Left ventricle myocardium inferior (tissue), 1 donor: ENCODE results near the gene TUBD1. TPM values are rescaled to one million over a fixed set of nuclear protein-coding genes. Genes with fewer than 3 reads are reported as not detected.
"Not testable (repeated sequence)": the region's sequence is repeated elsewhere in the genome, so short reads cannot be mapped to it uniquely, and the experiment has no call there.

Experiments used
- DNase-seq: peaks from one replicate; pipeline ENCODE4 v3.0.0-alpha.2; 2020
- H3K27ac ChIP-seq: fragments of 200-600 bp; replicated peaks from 2 replicates; pipeline ENCODE4 v1.8.0; 2021
- H3K27me3 ChIP-seq: fragments of 200-600 bp; 2 replicates; pipeline ENCODE4 v1.8.0; 2021; ENCODE audit warnings: low read depth
- H3K36me3 ChIP-seq: fragments of 200-600 bp; 2 replicates; pipeline ENCODE4 v1.8.0; 2021
- H3K4me1 ChIP-seq: fragments of 200-600 bp; 2 replicates; pipeline ENCODE4 v1.8.0; 2021
- H3K4me3 ChIP-seq: fragments of 200-600 bp; 2 replicates; pipeline ENCODE4 v1.8.0; 2021; ENCODE audit warnings: mild to moderate bottlenecking, moderate library complexity
- H3K9me3 ChIP-seq: fragments of 200-600 bp; replicated peaks from 2 replicates; pipeline ENCODE4 v1.8.0; 2021
- intact Hi-C: fragments of 100-400 bp; cut with micrococcal nuclease; formaldehyde crosslinking; loops from one replicate; pipeline ENCODE4 v1.11.0; 2022
- total RNA-seq: library from RNA; stranded (reverse); fragmentation: NEBNext Ultra II Directional; extraction: Animal tissue kit (Norgen Biotek cat#: 25700); gene quantifications from one replicate; pipeline ENCODE4 v1.2.1, GENCODE V29; 2021
- TF ChIP-seq, protein P1 (sequence below): fragments of 200-600 bp; IDR thresholded peaks from 2 replicates; pipeline ENCODE4 v1.8.0; 2021; ENCODE audit warnings: antibody characterized with exemption, mild to moderate bottlenecking, borderline replicate concordance
- donor health status: DM: no; HTN: yes; CAD: no; lungs with severe emphysema.

TUBD1 gene
- total RNA-seq, 1 donor from 2014 or later: 7.8 TPM

DNA sequence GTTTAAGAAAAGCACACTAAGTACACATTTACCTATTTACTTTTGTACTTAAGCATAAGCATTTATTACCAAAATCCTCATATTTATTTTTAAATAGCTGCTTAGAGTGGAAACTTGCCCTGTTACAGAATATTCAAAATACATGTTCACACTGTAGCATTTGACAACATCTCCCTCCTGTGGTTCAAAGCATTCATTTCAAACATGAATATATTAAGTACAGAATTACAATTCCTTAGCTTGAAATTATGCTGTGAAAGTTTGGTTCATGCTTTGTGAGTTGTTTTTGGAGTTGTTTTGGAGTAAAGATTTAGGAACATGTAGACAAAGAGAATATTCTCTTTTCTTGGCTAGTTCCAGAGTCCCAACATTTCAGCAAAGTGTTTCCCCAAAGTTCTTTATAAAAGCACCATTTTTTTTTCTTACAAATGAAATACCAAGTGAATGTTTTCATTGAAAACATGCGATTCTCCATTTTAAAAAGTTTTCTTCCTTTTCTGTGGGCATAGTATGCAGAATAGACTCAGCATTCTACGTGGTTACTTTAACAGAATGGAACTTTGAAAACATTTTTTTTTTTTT is 33.2 kb downstream of the TUBD1 start:
- Histone ChIP-seq H3K27ac (no peak overlapping the region), H3K4me3 (no peak overlapping the region), H3K4me1 (no peaks in the 10 kb centered on the region), H3K27me3 (no peaks in the 10 kb centered on the region), H3K36me3 (peaks cover 33% of the 10 kb centered on the region), H3K9me3 (no peaks in the 10 kb centered on the region)
- TF ChIP-seq, protein P1, sequence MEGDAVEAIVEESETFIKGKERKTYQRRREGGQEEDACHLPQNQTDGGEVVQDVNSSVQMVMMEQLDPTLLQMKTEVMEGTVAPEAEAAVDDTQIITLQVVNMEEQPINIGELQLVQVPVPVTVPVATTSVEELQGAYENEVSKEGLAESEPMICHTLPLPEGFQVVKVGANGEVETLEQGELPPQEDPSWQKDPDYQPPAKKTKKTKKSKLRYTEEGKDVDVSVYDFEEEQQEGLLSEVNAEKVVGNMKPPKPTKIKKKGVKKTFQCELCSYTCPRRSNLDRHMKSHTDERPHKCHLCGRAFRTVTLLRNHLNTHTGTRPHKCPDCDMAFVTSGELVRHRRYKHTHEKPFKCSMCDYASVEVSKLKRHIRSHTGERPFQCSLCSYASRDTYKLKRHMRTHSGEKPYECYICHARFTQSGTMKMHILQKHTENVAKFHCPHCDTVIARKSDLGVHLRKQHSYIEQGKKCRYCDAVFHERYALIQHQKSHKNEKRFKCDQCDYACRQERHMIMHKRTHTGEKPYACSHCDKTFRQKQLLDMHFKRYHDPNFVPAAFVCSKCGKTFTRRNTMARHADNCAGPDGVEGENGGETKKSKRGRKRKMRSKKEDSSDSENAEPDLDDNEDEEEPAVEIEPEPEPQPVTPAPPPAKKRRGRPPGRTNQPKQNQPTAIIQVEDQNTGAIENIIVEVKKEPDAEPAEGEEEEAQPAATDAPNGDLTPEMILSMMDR: peak; percentile 55
- no peak for DNase-seq
- intact Hi-C loops: no loop called here

DNA sequence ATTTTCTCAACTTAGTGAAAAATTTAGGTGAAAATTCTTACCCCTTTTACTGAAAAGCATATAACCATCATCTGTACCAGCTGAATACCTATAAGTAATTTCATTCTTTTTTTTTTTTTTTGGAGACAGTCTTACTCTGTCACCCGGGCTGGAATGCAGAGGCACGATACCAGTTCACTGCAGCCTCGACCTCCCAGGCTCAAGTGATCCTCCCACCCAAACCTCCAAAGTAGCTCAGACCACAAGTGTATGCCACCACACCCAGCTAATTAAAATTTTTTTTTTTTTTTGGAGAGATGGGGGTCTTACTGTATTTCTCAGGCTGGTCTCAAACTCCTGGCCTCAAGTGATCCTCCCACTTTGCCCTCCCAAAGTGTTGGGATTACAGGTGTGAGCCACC is 33.8 kb downstream of the TUBD1 start:
- H3K4me1 ChIP-seq: no peaks in the 10 kb centered on the region
- H3K9me3 ChIP-seq: no peaks in the 10 kb centered on the region
- H3K36me3 ChIP-seq: peaks cover 29% of the 10 kb centered on the region
- no peak for DNase-seq
- H3K27ac ChIP-seq: no peak overlapping the region
- H3K4me3 ChIP-seq: no peak overlapping the region
- no peaks in the 10 kb centered on the region for H3K27me3 ChIP-seq
- intact Hi-C loops: no loop called here
- TF ChIP-seq, protein P1: no peak

DNA sequence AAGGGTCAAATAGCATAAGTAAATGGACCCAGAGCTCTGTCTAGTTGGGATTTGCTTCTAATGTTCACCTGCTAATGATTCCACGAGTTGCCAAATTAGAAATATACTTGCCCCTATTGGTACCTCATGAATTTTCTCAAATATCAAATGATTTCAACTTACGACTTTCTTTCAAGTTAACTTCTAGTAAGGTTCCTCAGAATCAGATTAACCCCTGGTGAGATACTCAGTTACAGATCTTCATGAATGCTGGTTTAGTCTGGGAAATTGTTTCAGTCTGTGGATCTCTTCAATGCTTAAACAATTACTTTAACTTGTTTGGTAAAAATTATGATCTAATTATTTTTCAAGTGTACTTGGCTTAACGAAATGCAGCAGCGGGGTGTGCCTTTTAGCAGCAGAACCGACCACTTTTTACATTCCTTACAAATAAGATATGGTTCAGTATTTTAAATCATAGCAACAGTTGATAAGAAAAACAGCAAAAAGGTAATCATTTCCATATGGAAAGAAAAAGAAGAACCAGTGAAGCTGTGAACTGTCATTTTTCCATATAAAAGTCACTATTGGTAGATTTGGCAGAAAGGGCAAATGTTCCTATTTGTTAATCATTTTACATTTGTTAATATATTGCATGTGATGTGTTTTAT is 34.5 kb downstream of the TUBD1 start:
- DNase-seq: no peak
- H3K9me3 ChIP-seq: no peaks in the 10 kb centered on the region
- H3K27me3 ChIP-seq: no peaks in the 10 kb centered on the region
- H3K4me3 ChIP-seq: no peak overlapping the region
- TF ChIP-seq, protein P1: no peak
- H3K27ac ChIP-seq: no peak overlapping the region
- intact Hi-C loops: no loop called here
- H3K4me1 ChIP-seq: peaks cover under 1% of the 10 kb centered on the region
- peaks cover 25% of the 10 kb centered on the region for H3K36me3 ChIP-seq

DNA sequence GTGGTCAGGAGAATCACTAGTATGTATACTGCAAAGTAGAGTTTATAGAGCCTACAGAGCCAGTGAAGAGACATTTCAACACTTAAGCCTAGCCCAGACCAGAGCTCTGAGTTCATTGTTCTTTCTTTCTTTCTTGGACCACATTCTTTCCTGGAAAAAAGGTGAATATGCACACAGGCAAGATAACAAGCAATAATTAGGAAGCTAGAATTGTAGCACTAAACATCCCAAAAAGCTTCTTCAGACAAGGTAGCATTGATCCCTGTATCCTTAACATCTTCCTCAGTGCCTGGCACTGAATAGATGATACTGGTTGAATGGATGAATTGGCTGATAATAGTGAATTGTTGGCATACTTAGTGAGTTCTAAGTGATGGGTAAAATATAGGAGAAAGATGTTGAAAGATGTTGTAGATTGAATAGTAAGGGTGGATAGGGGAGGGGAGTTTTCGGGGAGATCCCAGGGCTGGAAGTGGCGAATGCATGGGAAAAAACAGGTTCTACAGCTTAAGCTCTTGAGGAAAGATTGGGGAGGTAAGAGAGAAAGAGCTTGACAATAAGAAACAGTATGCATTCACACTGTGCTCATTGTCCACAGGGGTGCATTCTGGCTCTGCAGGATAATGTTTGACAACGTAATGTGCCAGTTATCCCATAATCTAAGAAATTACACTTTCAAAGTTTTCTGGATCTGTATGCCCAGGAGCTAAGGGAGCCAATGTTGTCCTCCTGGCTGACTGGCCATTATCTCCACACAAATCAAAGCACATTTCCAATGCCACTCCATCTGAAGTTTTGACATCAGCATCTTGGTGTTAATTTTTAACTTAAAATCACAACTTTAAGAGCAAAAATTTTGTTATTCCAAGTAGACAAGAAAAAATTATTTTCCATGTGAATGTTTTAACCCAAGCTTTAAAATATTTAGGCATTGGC is 35.6 kb downstream of the TUBD1 start:
- H3K4me1 ChIP-seq: peaks cover 7% of the 10 kb centered on the region
- H3K27me3 ChIP-seq: no peaks in the 10 kb centered on the region
- no peak overlapping the region for H3K4me3 ChIP-seq
- no peaks in the 10 kb centered on the region for H3K9me3 ChIP-seq
- H3K27ac ChIP-seq: no peak overlapping the region
- intact Hi-C loops: no loop called here
- H3K36me3 ChIP-seq: peaks cover 15% of the 10 kb centered on the region
- DNase-seq: no peak
- TF ChIP-seq, protein P1: no peak

DNA sequence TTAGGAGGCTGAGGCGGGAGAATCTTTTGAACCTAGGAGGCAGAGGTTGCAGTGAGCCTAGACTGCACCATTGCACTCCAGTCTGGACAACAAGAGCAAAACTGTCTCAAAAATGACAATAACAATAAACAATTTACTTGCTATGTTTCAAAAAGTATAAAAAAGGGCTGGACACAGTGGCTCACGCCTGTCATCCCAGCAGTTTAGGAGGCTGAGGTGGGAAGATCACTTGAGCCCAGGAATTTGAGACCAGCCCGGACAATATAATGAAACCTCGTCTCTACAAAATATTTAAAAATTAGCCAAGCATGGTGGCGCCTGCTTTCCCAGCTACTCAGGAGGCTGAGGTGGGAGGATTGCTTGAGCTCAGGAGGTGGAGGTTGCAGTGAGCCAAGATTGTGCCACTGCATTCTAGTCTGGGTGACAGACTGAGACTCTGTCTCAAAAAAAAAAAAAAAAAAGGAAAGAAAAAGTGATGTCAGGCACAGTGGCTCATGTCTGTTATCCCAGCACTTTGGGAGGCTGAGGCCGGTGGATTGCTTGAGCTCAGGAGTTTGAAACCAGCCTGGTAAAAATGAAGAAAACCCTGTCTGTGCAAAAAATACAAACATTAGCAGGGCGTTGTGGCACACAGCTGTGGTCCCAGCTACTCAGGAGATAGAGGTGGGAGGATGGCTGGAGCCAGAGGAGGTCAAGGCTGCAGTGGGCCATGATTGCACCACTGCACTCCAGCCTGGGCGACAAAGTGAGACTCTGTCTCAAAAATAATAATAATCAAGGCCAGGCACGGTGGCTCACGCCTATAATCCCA is 38.6 kb downstream of the TUBD1 start:
- H3K36me3 ChIP-seq, DNase-seq, H3K4me3 ChIP-seq, H3K27me3 ChIP-seq, intact Hi-C loops, H3K9me3 ChIP-seq: not testable (repeated sequence)
- H3K27ac ChIP-seq: peak overlapping the region; percentile 51
- peaks cover 15% of the 10 kb centered on the region for H3K4me1 ChIP-seq
